Activated gamma-delta T cell (primary cell): ENCODE measurements around the gene ZNF550.
A peak's percentile ranks its signal among the peaks of the same experiment; 100 is the strongest.

Experiments used
- DNase-seq: peaks from one replicate; lab custom pipeline; 2025; lab: John Stamatoyannopoulos, UW
- total RNA-seq, 2 donors: gene quantifications; one replicate each; lab custom pipeline; 2026; lab: John Stamatoyannopoulos, UW

Gene ZNF550
- 62.5 to 88.8 reads per million in 2 donors for total RNA-seq

DNA sequence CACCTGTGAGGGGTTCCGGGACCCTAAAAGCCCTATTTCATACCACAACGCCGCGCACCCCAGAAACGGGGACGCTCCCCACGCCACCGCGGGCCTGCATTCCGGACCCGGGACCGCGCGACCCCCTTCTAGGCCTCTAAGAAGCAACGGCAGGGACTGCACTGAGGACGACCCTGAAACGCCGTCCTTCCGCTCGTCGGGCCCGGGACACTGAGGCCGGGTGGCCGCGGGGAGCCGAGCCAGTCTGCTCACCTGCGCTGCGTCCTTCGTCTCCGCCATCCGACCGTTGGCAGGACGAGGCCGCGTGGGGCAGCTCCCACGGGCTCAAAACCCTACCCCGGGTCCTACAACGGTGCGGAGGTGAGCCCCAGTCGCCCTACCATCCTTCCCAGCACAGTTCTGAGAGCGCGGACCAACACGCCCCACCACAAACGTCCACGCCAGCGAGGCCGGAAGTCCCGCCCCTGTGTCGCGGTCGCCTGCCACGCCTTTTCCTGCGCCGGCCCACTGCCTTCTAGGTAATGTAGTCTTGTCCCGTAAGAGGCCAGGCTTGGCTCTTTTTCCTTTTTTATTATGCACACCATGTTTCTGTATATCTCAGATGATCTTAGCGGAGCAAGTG lies at the start of gene ZNF550:
Gene ZNF550 (minus strand): TSS at position 460 of the 622 bp plus-strand sequence. CDS start 181 bp downstream, at position 279.
- DNase-seq = peak; percentile 71

GRCh38 chr19:57606931-57607330 lies 47.3 kb upstream of the ZNF550 start:
- no peak for DNase-seq

- DNase-seq = peak; percentile 32
Observed at GRCh38 chr19:57599761-57600383, 40.2 kb upstream of the ZNF550 start, which contains the start of gene ZNF530. Gene ZNF530, plus strand, starts transcription at chr19:57599885. Its CDS starts 4,461 bp downstream, at chr19:57604346.

DNA sequence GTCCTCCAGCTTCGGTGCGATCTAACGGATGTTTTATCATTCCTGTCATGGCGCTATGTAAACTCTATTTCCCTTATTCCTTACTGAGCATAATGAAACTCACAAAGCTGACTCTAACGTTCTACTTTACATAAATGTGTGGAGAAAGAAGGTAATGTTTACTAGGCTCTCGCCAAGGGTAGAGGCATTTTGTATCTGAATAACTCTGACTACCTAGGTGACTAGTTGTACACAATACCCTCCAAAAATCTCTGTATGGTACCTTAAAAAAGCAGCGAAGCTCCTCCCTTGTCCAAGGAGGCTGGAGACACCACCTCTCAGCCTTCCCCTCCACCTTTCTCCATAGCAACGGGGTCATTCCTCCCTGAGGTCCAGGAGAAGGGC lies 39.7 kb upstream of the ZNF550 start:
- no peak for DNase-seq

DNA sequence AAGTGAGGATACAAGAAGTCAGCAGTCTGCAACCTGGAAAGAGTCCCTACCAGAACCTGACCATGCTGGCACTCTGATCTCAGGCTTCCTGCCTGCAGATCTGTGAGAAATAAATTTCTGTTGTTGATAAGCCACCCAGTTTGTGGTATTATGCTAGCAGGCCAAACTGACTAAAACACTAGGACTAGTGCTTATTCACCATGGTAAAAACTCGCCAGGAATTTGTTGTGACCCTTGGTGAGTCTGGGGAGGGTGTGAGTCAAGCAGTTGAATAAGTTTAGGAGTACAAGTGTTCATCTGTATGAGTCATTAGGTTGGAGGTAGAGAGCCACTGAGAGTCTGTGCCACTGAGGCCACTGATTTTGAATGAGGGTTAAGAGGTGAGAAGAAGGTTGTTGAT lies 27.9 kb upstream of the ZNF550 start:
- DNase-seq = no peak

- DNase-seq = peak; percentile 47
Observed at GRCh38 chr19:57583521-57584416, 24.1 kb upstream of the ZNF550 start, which contains the start of gene ZIK1. Gene ZIK1, plus strand, starts transcription at chr19:57584145. Its CDS starts 212 bp downstream, at chr19:57584357.

DNA sequence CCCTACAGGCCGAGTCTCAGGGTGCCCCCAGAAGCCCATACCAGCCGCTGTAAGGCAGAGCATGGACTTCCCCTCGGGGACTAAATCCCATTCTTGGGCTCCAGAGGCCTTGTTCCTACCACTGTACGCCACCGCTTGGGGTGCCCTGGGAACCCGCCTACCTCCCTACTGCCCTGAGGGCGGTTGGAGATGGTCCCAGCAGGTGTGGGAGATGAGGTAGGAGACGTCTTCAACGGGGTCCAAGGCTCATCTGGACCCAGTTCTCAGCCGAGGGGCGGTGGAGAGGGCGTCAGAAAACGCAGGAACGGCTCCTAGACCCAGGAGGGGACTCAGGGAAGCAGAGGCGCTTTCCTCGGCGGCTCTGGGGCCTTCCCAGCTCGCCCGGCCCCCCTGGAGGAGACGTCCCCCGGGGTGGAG lies 23.4 kb upstream of the ZNF550 start:
- no peak for DNase-seq

- peak; percentile 68 for DNase-seq
Observed at GRCh38 chr19:57578487-57579205, 19.0 kb upstream of the ZNF550 start, which contains the start of gene ZNF416. Gene ZNF416, minus strand, starts transcription at chr19:57578911. Its CDS starts 207 bp downstream, at chr19:57578704.

DNA sequence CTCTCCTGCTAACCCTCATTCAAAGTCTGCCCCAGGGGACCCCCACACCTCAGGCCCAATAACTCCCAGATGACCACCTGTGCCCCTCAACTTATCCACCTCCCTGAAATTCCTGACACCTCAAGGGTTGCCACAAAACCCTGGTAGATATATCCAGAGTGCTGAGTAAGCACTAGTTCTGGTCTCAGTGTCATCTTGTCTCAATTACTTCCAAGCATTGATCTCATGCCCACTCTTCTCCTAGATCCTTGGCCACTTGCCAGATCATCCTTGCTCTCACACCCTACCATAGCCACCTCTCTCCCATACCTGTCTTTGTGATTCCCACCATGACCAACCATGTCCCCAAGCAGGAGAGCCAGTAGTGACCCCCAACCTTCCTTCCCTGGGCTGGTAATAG lies 17.0 kb upstream of the ZNF550 start:
- DNase-seq = no peak

- no peak for DNase-seq
Observed at GRCh38 chr19:57572415-57572947, 12.8 kb upstream of the ZNF550 start.

- DNase-seq = no peak
Observed at GRCh38 chr19:57570707-57571106, 11.0 kb upstream of the ZNF550 start.

DNA sequence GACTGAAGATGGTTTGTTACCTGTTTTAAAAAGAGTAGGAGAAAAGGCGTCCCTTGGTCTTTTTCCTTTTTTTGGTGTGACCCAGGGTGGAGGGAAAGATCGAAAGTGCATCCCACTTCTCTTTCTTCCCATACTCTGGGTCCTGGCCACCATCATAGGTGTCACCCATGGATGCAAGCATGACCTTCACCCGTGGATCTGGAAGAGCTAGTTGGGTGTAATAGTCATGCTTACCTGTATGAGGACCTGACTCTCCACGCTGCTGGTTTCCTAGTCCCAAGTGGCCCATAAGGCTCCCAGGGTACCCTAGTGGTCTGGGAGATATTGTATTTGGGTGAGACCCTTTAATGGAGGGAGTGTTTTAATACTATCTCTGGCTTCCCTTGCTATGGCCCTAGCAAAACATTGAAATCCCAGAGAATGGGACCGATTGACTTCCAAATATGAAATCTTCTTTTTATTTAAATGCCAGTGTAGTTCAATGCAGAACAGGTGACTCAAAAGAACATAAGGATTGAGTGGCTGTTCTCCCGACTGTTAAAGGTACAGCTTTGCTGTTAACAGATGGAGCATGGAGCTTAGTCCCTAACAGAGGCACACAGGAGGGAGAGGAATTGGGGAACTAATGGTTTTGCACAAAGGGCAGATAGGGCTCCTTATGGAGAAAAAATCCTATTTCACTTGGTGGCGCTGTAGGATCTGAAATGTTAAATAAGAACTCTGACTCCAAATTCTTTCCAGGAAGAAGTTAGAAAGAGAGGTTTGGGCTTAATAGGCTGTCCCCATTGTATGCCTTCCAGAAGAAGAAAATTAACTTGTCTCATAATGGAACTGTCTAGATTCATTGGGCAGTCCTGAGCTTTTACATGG lies 7.0 kb upstream of the ZNF550 start:
- no peak for DNase-seq

DNA sequence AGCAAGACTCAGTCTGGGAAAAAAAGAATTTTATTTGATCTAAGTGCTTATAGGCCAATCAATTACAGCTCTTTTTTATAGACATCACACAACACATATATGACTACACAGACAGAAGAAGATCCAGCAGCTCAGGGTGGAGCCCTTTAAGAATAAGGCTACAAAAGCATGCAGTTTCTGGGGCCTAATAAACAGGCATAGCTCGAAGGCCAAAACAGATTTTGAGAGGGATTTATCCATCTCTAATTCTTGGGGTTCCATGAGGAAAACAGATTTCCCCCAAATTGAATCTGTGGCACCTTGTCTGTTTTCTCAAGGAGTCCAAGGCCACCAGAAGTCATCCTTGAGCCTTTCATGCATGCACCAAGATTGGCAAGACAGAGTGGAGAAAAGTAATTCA lies 3.9 kb upstream of the ZNF550 start:
- no peak for DNase-seq

DNA sequence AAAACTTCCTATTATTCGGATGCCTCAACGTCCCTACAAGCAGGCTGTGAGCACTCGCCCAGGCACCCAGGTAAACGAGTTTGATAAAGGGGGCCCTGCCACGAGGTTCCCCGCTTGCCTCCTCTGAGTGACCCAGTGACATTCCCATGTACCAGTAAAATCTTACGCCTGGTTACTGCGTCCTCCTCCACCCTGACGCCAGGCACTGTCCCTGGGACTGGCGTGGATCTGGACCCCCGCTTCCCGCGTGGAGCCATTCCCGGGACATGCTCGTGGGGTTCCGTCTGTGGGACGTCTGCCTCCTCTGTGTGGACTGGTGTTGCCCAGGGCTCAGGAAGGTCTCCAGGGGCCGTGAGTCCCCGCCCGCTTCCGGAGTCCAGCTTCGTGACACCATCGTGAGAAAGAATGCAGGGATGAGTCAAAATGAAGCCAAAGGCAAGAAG lies 407 bp upstream of the ZNF550 start:
- DNase-seq = no peak

- DNase-seq = peak; percentile 4
Observed at GRCh38 chr19:57559008-57559403, 657 bp downstream of the ZNF550 start.

DNA sequence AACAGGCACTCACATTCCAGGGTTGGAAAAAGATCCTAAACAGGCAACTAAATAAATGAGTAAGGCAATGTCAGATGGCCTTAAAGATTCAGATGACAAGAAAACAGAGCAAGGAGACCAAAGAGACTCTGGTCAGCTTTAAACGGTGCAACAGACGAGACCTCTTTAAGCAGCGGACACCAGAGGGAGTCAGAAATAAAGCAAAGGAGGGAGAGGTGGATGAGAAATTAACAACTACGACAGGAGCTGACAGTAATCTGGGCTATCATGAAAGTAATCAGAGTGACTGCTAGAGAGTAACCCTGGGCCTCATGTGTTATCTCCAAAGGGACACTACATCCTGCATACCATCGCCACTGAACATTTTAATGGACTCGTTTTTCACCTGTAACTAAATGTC lies 1.1 kb downstream of the ZNF550 start:
- no peak for DNase-seq

DNA sequence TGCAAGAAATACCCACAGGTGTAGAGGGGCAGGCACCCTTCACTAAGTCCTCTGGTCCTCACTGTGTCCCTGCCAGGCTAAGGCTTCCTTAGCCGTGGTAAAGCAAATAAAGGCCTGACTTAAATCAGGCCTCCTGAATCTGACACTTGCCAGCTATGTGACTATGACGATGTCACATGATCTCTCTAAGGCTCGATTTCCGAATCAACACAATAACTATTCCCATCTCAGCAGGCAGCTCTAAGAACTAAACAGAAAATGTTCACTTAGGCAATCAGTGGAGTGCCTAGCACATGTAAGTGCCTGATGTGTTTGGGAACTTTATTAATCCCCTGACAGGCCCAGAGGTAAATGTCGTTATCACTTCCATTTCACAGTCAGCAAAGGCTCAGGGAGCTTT lies 2.0 kb downstream of the ZNF550 start:
- DNase-seq = no peak

- DNase-seq = no peak
Observed at GRCh38 chr19:57552432-57552831, 7.2 kb downstream of the ZNF550 start.

- DNase-seq = no peak
Observed at GRCh38 chr19:57546513-57546912, 13.2 kb downstream of the ZNF550 start.

- DNase-seq = no peak
Observed at GRCh38 chr19:57537953-57538547, 21.6 kb downstream of the ZNF550 start.
